WI38 (cell line): ENCODE results near the gene MID1.

Experiments
- H3K4me3 ChIP-seq: 2 replicates; pipeline ENCODE4 v1.5.1; 2011; ENCODE audit warnings: low read depth, mild to moderate bottlenecking, control low read depth, low read length
- CTCF ChIP-seq: IDR thresholded peaks from 2 replicates; pipeline ENCODE4 v1.5.1; 2012; ENCODE audit warnings: low read depth, mild to moderate bottlenecking, control low read depth, low read length

MID1 gene

GRCh38 chrX:10512258-10512657, 108.1 kb downstream of the MID1 start:
- no peak for TF ChIP-seq CTCF
- no peak overlapping the region for H3K4me3 ChIP-seq

GRCh38 chrX:10509397-10509796, 111.0 kb downstream of the MID1 start:
- H3K4me3 ChIP-seq: no peak overlapping the region
- no peak for TF ChIP-seq CTCF

- no peak for TF ChIP-seq CTCF
- H3K4me3 ChIP-seq: no peak overlapping the region
Measured at GRCh38 chrX:10508891-10509290, 111.5 kb downstream of the MID1 start.

GRCh38 chrX:10507876-10508275, 112.5 kb downstream of the MID1 start:
- TF ChIP-seq CTCF: no peak
- no peak overlapping the region for H3K4me3 ChIP-seq

- no peak overlapping the region for H3K4me3 ChIP-seq
- TF ChIP-seq CTCF: no peak
Measured at GRCh38 chrX:10507181-10507580, 113.2 kb downstream of the MID1 start.

- TF ChIP-seq CTCF: no peak
- no peak overlapping the region for H3K4me3 ChIP-seq
Measured at GRCh38 chrX:10506781-10507180, 113.6 kb downstream of the MID1 start.

GRCh38 chrX:10505726-10506125, 114.7 kb downstream of the MID1 start:
- no peak for TF ChIP-seq CTCF
- no peak overlapping the region for H3K4me3 ChIP-seq
